Suppressor macrophage (primary cell): Measurements from ENCODE around the gene ALDH9A1.
"Not testable (repeated sequence)": the region's sequence is repeated elsewhere in the genome, so short reads cannot be mapped to it uniquely, and the experiment has no call there.

Experiments used
- DNase-seq, 4 experiments: peaks; one replicate each; pipeline ENCODE4 v3.0.0-alpha.2; 2020 to 2022
- total RNA-seq, 17 experiments: gene quantifications; one replicate each; lab custom pipeline; 2026; ENCODE audit warnings: mixed read lengths in 6 of 17, inconsistent platforms in 3 of 17; lab: John Stamatoyannopoulos, UW

ALDH9A1 gene
- total RNA-seq: 41.4 to 118 (median 79.5) reads per million in 17 experiments

- DNase-seq: peak; percentile 88 to 95 (median 92)
Observed at GRCh38 chr1:165697881-165698760, at the start of gene ALDH9A1. Gene ALDH9A1, minus strand, starts transcription at chr1:165698562. Its CDS starts 4 bp downstream, at chr1:165698558.

GRCh38 chr1:165747632-165748447 lies 49.5 kb upstream of the ALDH9A1 start:
- no peak for DNase-seq

- not testable (repeated sequence) for DNase-seq
Observed at GRCh38 chr1:165744913-165745312, 46.6 kb upstream of the ALDH9A1 start.

GRCh38 chr1:165742194-165742593 lies 43.8 kb upstream of the ALDH9A1 start:
- no peak for DNase-seq

- DNase-seq: no peak
Observed at GRCh38 chr1:165738794-165739193, 40.4 kb upstream of the ALDH9A1 start.

GRCh38 chr1:165737196-165737595 lies 38.8 kb upstream of the ALDH9A1 start:
- DNase-seq: no peak

- DNase-seq: no peak
Observed at GRCh38 chr1:165734906-165735305, 36.5 kb upstream of the ALDH9A1 start.

- no peak for DNase-seq
Observed at GRCh38 chr1:165726841-165727240, 28.5 kb upstream of the ALDH9A1 start.

GRCh38 chr1:165726169-165726568 lies 27.8 kb upstream of the ALDH9A1 start:
- DNase-seq: no peak

GRCh38 chr1:165717918-165718515 lies 19.7 kb upstream of the ALDH9A1 start:
- peak; percentile 54 to 63 (median 60) for DNase-seq

GRCh38 chr1:165716265-165717051 lies 18.1 kb upstream of the ALDH9A1 start:
- not testable (repeated sequence) for DNase-seq

- no peak for DNase-seq
Observed at GRCh38 chr1:165712764-165713163, 14.4 kb upstream of the ALDH9A1 start.

- no peak for DNase-seq
Observed at GRCh38 chr1:165707984-165708706, 9.8 kb upstream of the ALDH9A1 start.

- no peak for DNase-seq
Observed at GRCh38 chr1:165703648-165704047, 5.3 kb upstream of the ALDH9A1 start.

GRCh38 chr1:165701922-165702321 lies 3.6 kb upstream of the ALDH9A1 start:
- DNase-seq: not testable (repeated sequence)

GRCh38 chr1:165699577-165699976 lies 1.2 kb upstream of the ALDH9A1 start:
- no peak for DNase-seq

GRCh38 chr1:165698761-165699052 lies 345 bp upstream of the ALDH9A1 start:
- DNase-seq: no peak

GRCh38 chr1:165697491-165697880 lies 876 bp downstream of the ALDH9A1 start:
- no peak for DNase-seq

GRCh38 chr1:165696625-165697100 lies 1.7 kb downstream of the ALDH9A1 start:
- DNase-seq: peak; percentile 8 to 59 (median 26)

GRCh38 chr1:165695031-165695430 lies 3.3 kb downstream of the ALDH9A1 start:
- DNase-seq: peak in 1 of 4 experiments; percentile 25

- DNase-seq: no peak
Observed at GRCh38 chr1:165688046-165688445, 10.3 kb downstream of the ALDH9A1 start.
